Panc1 (cell line): Measurements from ENCODE around the gene C6orf62. TPM values are rescaled to one million over a fixed set of nuclear protein-coding genes. Genes with fewer than 3 reads are reported as not detected.

Experiments
- ATAC-seq: fragments of 200-7000 bp; cut with Tn5 transposase; 2 replicates; pipeline ENCODE4 v1.9.1; 2020; ENCODE audit warnings: mild to moderate bottlenecking, moderate library complexity
- BruUV-seq: library from RNA; stranded (reverse); fragments of 400-500 nt; replicated peaks from 2 replicates; lab custom pipeline; 2021; lab: Mats Ljungman, UMichigan
- CTCF ChIA-PET: fragments of 300-600 bp; sonication (Branson Sonifier 250); formaldehyde crosslinking; loops from one replicate; lab custom pipeline; 2022; ENCODE audit warnings: antibody characterized with exemption; lab: Charles Lee
- POLR2A ChIA-PET: fragments of 300-600 bp; sonication (Branson Sonifier 250); formaldehyde crosslinking; loops from one replicate; lab custom pipeline; 2022; ENCODE audit warnings: antibody characterized with exemption; lab: Charles Lee
- DNase-seq: peaks from one replicate; pipeline ENCODE4 v3.0.0-alpha.2; 2010; ENCODE audit warnings: low read depth, low spot score
- H3K27ac ChIP-seq: 2 replicates; pipeline ENCODE4 v1.5.1; 2011; ENCODE audit warnings: mild to moderate bottlenecking, low read length, inconsistent platforms
- H3K27me3 ChIP-seq: fragments of 200-500 bp; sonication (Bioruptor generic); 2 replicates; pipeline ENCODE4 v1.6.0; 2014; ENCODE audit warnings: low read length, inconsistent platforms; ENCODE audit not compliant: control insufficient read depth, insufficient read depth
- H3K36me3 ChIP-seq: fragments of 200-500 bp; sonication (Bioruptor generic); 2 replicates; pipeline ENCODE4 v1.5.1; 2014; ENCODE audit warnings: inconsistent platforms, mild to moderate bottlenecking, low read length, moderate library complexity; ENCODE audit not compliant: control insufficient read depth, insufficient read depth
- H3K4me1 ChIP-seq: 2 replicates; pipeline ENCODE4 v1.5.1; 2011; ENCODE audit warnings: inconsistent platforms, mild to moderate bottlenecking, low read length, moderate library complexity; ENCODE audit not compliant: control insufficient read depth, insufficient read depth
- H3K4me3 ChIP-seq, 2 experiments: 2 replicates each; pipeline ENCODE4 v1.5.1; 2011 to 2012; ENCODE audit warnings: low read depth in 2 of 2, low read length in 2 of 2, mild to moderate bottlenecking in 2 of 2, inconsistent platforms in 1 of 2, moderate library complexity in 1 of 2
- H3K9me3 ChIP-seq: fragments of 200-500 bp; sonication (Bioruptor generic); 2 replicates; pipeline ENCODE4 v1.5.1; 2014; ENCODE audit warnings: low read depth, mild to moderate bottlenecking, inconsistent platforms, low read length, moderate library complexity; ENCODE audit not compliant: control insufficient read depth, insufficient read depth
- POLR2AphosphoS5 ChIP-seq: IDR thresholded peaks from 2 replicates; pipeline ENCODE4 v1.6.1; 2012; ENCODE audit warnings: mild to moderate bottlenecking, low read depth, low read length, moderate library complexity
- SIN3A ChIP-seq: IDR thresholded peaks from 2 replicates; pipeline ENCODE4 v1.6.1; 2012; ENCODE audit warnings: low read depth, mild to moderate bottlenecking, low read length, moderate library complexity, borderline replicate concordance; ENCODE audit not compliant: insufficient read depth
- TCF7L2 ChIP-seq: IDR thresholded peaks from 2 replicates; pipeline ENCODE4 v1.6.1; 2011; ENCODE audit warnings: mild to moderate bottlenecking, low read depth, low read length, inconsistent platforms
- in situ Hi-C: cut with HindIII; loops from 2 replicates; pipeline ENCODE4 v1.10.0; 2016; ENCODE audit warnings: low sequenced_read_pairs, low pct_unique_long_range_greater_than_20kb
- intact Hi-C: fragments of 100-400 bp; cut with micrococcal nuclease; formaldehyde crosslinking; loops from one replicate; pipeline ENCODE4 v1.10.0; 2022; ENCODE audit not compliant: unreplicated experiment
- total RNA-seq: library from RNA; stranded (reverse); gene quantifications from one replicate; pipeline ENCODE4 v1.2.1, GENCODE V29; 2021; ENCODE audit not compliant: unreplicated experiment
- TF ChIP-seq, protein P1 (sequence below), 2 experiments: IDR thresholded peaks; 2 replicates each; pipeline ENCODE4 v1.6.1; 2011 to 2012; ENCODE audit warnings: low read depth in 2 of 2, control low read depth in 1 of 2, low read length in 1 of 2, mild to moderate bottlenecking in 1 of 2, moderate library complexity in 1 of 2; ENCODE audit not compliant: insufficient read depth in 1 of 2
- TF ChIP-seq, protein P2 (sequence below): fragments of 450-650 bp; IDR thresholded peaks from 2 replicates; pipeline ENCODE4 v1.5.1; 2017; ENCODE audit warnings: mild to moderate bottlenecking

Gene C6orf62
- total RNA-seq, 1 experiment from 2014 or later, result 153 TPM

DNA sequence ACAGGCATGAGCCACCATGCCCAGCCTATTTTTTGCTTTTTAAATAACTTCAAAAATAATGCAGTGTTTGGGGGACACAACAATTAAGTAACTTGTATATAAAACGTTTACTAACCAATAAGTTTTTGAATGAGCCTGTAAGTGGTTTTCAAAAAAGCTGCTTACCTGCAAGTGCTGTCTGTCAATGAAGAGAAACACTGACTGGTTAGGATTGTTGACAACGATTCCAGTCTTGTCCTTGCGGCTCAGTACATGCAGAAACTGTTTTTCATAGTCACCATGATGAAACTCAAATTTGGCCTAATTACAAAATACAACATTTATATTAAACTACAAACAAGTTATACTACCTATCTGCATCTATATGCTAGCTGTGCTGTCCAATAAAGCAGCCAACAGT lies 10.3 kb downstream of the C6orf62 start:
- intact Hi-C loops (no loop called here), in situ Hi-C loops (no loop called here)
- ATAC-seq (no peak), DNase-seq (no peak)
- H3K4me3 ChIP-seq, result no peak overlapping the region
- BruUV-seq, result no TSS peak
- no peaks in the 10 kb centered on the region; the same call in 1 of the 2 replicates for H3K4me1 ChIP-seq
- no peaks in the 10 kb centered on the region for H3K9me3 ChIP-seq
- POLR2A ChIA-PET, result no interaction called here
- TF ChIP-seq, protein P1, sequence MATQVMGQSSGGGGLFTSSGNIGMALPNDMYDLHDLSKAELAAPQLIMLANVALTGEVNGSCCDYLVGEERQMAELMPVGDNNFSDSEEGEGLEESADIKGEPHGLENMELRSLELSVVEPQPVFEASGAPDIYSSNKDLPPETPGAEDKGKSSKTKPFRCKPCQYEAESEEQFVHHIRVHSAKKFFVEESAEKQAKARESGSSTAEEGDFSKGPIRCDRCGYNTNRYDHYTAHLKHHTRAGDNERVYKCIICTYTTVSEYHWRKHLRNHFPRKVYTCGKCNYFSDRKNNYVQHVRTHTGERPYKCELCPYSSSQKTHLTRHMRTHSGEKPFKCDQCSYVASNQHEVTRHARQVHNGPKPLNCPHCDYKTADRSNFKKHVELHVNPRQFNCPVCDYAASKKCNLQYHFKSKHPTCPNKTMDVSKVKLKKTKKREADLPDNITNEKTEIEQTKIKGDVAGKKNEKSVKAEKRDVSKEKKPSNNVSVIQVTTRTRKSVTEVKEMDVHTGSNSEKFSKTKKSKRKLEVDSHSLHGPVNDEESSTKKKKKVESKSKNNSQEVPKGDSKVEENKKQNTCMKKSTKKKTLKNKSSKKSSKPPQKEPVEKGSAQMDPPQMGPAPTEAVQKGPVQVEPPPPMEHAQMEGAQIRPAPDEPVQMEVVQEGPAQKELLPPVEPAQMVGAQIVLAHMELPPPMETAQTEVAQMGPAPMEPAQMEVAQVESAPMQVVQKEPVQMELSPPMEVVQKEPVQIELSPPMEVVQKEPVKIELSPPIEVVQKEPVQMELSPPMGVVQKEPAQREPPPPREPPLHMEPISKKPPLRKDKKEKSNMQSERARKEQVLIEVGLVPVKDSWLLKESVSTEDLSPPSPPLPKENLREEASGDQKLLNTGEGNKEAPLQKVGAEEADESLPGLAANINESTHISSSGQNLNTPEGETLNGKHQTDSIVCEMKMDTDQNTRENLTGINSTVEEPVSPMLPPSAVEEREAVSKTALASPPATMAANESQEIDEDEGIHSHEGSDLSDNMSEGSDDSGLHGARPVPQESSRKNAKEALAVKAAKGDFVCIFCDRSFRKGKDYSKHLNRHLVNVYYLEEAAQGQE (IDR thresholded peaks at IDR 0.05; ENCODE audit: insufficient read depth in 1 of 2, low read depth in 2 of 2, low read length in 1 of 2), result no peak
- no peak for TF ChIP-seq SIN3A
- TF ChIP-seq, protein P2, sequence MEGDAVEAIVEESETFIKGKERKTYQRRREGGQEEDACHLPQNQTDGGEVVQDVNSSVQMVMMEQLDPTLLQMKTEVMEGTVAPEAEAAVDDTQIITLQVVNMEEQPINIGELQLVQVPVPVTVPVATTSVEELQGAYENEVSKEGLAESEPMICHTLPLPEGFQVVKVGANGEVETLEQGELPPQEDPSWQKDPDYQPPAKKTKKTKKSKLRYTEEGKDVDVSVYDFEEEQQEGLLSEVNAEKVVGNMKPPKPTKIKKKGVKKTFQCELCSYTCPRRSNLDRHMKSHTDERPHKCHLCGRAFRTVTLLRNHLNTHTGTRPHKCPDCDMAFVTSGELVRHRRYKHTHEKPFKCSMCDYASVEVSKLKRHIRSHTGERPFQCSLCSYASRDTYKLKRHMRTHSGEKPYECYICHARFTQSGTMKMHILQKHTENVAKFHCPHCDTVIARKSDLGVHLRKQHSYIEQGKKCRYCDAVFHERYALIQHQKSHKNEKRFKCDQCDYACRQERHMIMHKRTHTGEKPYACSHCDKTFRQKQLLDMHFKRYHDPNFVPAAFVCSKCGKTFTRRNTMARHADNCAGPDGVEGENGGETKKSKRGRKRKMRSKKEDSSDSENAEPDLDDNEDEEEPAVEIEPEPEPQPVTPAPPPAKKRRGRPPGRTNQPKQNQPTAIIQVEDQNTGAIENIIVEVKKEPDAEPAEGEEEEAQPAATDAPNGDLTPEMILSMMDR, result no peak
- no peak; the same call in 1 of the 2 replicates for TF ChIP-seq POLR2AphosphoS5
- no peak for TF ChIP-seq TCF7L2
- H3K27me3 ChIP-seq, result no peaks in the 10 kb centered on the region
- CTCF ChIA-PET, result no interaction called here
- no peak overlapping the region for H3K27ac ChIP-seq
- H3K36me3 ChIP-seq, result peaks cover 77% of the 10 kb centered on the region

DNA sequence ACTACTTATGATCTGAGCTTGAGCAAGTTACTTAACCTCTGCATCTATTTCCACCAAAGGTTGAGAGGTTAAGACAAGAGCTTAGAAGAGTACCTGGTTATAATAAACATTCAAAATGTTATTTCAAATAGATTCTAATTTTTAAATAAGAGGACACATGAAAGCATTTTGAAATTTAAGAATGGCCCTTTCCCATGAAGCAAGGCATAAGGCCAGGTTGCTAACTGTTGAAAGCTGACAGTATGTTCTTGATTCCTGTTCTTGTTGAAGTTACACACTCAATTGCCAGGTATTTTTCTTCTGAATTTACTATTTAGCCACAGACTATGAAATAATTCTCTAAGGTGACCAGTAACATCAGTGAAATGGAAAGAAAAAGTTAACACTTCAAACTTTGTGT lies 14.5 kb downstream of the C6orf62 start:
- Histone ChIP-seq H3K36me3 (peaks cover 53% of the 10 kb centered on the region), H3K9me3 (no peaks in the 10 kb centered on the region), H3K4me3 (no peak overlapping the region), H3K27me3 (no peaks in the 10 kb centered on the region), H3K4me1 (no peaks in the 10 kb centered on the region), H3K27ac (no peak overlapping the region)
- ChIA-PET CTCF (interaction anchor here (1.0 kb wide), 1 partner anchor 123 kb away, joined by 3 read pairs; no protein-coding TSS in a partner anchor), POLR2A (interaction anchor here (1.1 kb wide), 1 partner anchor 50 kb away, joined by 4 read pairs; no protein-coding TSS in a partner anchor)
- DNase-seq, result no peak
- ATAC-seq, result no peak
- BruUV-seq, result no TSS peak
- in situ Hi-C loops, result no loop called here
- intact Hi-C loops, result no loop called here
- TF ChIP-seq, protein P1 (IDR thresholded peaks at IDR 0.05; ENCODE audit: insufficient read depth in 1 of 2, low read depth in 2 of 2, low read length in 1 of 2), result no peak
- TF ChIP-seq TCF7L2 (no peak), SIN3A (no peak), POLR2AphosphoS5 (no peak; the same call in 1 of the 2 replicates)
- TF ChIP-seq, protein P2, result no peak
